Putamen (tissue), 1 donor: ENCODE measurements around the gene TFDP1.

ENCODE experiments used
- DNase-seq: peaks from one replicate; pipeline ENCODE4 v3.0.0-alpha.2; 2016; ENCODE audit warnings: low spot score

Gene TFDP1

GRCh38 chr13:113665597-113666328 is 81.2 kb downstream of the TFDP1 start:
- no peak for DNase-seq

GRCh38 chr13:113666329-113666670 is 81.7 kb downstream of the TFDP1 start:
- no peak for DNase-seq

GRCh38 chr13:113666951-113667701 is 82.6 kb downstream of the TFDP1 start, which contains the start of gene GRK1:
Gene GRK1, plus strand, starts transcription at chr13:113667219. Its CDS starts 168 bp downstream, at chr13:113667387.
- DNase-seq = no peak

- DNase-seq = no peak
Observed at GRCh38 chr13:113667771-113668490, 83.4 kb downstream of the TFDP1 start.

GRCh38 chr13:113668491-113668971 is 84.0 kb downstream of the TFDP1 start:
- DNase-seq = no peak

GRCh38 chr13:113669231-113669754 is 84.7 kb downstream of the TFDP1 start:
- no peak for DNase-seq

- no peak for DNase-seq
Observed at GRCh38 chr13:113669755-113670341, 85.3 kb downstream of the TFDP1 start.

GRCh38 chr13:113670541-113670940 is 86.0 kb downstream of the TFDP1 start:
- DNase-seq = no peak

- DNase-seq = no peak
Observed at GRCh38 chr13:113671066-113672001, 86.8 kb downstream of the TFDP1 start.

GRCh38 chr13:113672002-113672651 is 87.6 kb downstream of the TFDP1 start:
- DNase-seq = no peak
